HL-60/S4 (cell line): ENCODE measurements around the gene SIRT7.

Source experiments
- in situ Hi-C: fragments of 300-500 bp; cut with MboI; formaldehyde crosslinking; loops from 2 replicates; pipeline ENCODE4 v1.14.3; 2022; ENCODE audit warnings: low sequenced_read_pairs

The SIRT7 gene

GRCh38 chr17:81867170-81867990 lies 50.6 kb downstream of the SIRT7 start:
- in situ Hi-C loops = no loop called here

GRCh38 chr17:81866440-81867169 lies 51.4 kb downstream of the SIRT7 start:
- in situ Hi-C loops = no loop called here

GRCh38 chr17:81865733-81866439 lies 52.1 kb downstream of the SIRT7 start:
- in situ Hi-C loops = no loop called here

GRCh38 chr17:81865358-81865732 lies 52.6 kb downstream of the SIRT7 start:
- in situ Hi-C loops = no loop called here

GRCh38 chr17:81863833-81864768 lies 53.9 kb downstream of the SIRT7 start:
- in situ Hi-C loops = no loop called here

- in situ Hi-C loops = no loop called here
Measured at GRCh38 chr17:81863123-81863675, 54.8 kb downstream of the SIRT7 start.
